Stimulated activated CD4-positive, alpha-beta T cell treated with anti-CD3 and anti-CD28 coated beads, Interleukin-1b, Interleukin-23, amount 100 ng/mL, for 24 hours (primary cell): Measurements from ENCODE around the gene CCL15.
"Not testable (repeated sequence)": the region's sequence is repeated elsewhere in the genome, so short reads cannot be mapped to it uniquely, and the experiment has no call there.

Source experiments
- DNase-seq, 4 experiments: peaks; one replicate each; pipeline ENCODE4 v3.0.0-alpha.2; 2020; ENCODE audit warnings: low read depth in 4 of 4, low spot score in 1 of 4

The CCL15 gene, protein sequence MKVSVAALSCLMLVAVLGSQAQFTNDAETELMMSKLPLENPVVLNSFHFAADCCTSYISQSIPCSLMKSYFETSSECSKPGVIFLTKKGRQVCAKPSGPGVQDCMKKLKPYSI

GRCh38 chr17:36001110-36001771 lies at the start of gene CCL15:
CCL15 (minus strand) TSS chr17:36001553; CDS start chr17:36001492, 61 bp downstream.
- no peak for DNase-seq

DNA sequence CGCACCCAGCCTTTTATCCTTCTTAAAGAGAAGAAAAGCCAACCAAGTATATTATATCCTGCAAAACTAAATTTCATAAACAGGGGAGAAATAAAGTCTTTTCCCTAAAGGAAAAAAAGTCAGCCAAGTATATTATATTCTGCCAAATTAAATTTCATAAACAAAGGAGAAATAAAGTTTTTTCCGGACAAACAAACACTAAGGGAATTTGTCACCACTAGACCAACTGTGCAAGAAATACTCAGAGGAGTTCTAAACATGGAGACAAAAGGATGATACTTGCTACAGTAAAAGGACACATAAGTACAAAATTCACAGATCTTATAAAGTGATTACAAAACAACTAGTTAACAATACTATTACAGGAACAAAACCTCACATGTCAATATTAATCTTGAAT lies 48.3 kb upstream of the CCL15 start:
- DNase-seq, result no peak

- no peak for DNase-seq
Observed at GRCh38 chr17:36048066-36048465, 46.7 kb upstream of the CCL15 start.

- no peak for DNase-seq
Observed at GRCh38 chr17:36036235-36036634, 34.9 kb upstream of the CCL15 start.

GRCh38 chr17:36034127-36034526 lies 32.8 kb upstream of the CCL15 start:
- no peak for DNase-seq

DNA sequence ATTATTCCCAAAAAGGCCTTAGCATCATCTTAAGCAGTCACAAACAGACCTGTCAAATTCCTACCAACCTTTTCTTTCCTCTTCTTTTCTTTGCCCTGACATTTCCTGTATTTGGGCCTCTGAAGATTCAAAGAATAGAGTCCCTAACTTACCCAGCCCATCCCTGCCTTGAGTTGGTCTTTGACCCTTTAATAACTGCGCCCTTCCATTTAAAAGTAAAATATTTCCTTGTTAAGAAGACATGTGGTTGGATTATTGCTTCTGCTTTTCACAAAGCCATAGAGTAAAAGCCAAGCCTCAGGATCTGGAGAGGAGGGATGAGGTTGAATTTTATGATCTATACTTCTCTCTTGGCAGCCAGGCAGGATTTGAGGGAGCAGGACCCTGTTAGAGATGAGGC lies 29.6 kb upstream of the CCL15 start:
- DNase-seq, result no peak

- no peak for DNase-seq
Observed at GRCh38 chr17:36027761-36028160, 26.4 kb upstream of the CCL15 start.

GRCh38 chr17:36024106-36024869 lies 22.9 kb upstream of the CCL15 start:
- no peak for DNase-seq

DNA sequence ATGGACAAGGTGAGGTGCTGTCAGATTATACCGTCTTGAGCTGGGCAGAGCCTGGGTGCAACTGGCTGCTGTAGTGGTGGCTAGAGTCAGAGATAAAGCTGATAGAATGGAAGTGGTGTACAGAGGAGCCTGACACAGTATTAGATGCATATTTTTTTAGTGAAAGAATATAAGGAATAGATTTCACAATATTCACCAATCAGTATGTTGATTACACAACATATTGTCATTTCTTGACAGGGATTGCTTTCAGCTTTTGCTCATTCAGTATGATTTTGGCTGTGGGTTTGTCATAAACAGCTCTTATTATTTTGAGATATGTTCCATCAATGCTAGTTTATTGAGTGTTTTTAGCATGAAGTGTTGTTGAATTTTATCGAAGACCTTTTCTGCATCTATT lies 18.1 kb upstream of the CCL15 start:
- no peak for DNase-seq

- DNase-seq, result no peak
Observed at GRCh38 chr17:36017799-36018198, 16.4 kb upstream of the CCL15 start, which contains the start of gene CCL23. CCL23 (minus strand) TSS chr17:36017972; CDS start chr17:36017897, 75 bp downstream.

DNA sequence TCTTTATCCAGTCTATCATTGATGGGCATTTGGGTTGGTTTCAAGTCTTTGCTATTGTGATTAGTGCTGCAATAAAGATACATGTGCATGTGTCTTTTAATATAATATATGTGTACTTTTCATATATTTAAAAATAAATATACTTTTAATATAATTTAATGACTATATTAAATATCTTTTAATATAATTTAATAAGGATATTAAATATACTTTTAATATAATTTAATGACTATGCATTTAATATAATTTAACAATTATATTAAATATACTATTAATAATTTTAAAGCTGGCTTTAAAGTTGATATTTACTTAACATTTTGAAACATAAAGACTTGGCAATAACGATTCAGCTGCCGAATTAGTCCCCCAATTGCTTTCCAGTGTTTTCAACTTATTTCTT lies 15.2 kb upstream of the CCL15 start:
- no peak for DNase-seq

DNA sequence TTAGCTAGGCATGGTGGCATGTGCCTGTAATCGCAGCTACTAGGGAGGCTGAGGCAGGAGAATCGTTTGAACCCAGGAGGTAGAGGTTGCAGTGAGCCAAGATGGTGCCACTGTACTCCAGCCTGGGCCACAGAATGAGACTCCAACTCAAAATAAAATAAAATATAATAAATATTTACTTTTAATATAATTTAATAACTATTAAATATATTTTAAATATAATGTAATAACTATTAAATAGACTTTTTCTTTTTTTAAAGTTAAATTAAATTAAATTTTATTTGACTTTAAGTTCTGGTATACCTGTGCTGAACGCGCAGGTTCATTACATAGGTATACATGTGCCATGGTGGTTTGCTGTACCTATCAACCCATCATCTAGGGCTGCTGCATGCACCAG lies 14.5 kb upstream of the CCL15 start:
- not testable (repeated sequence) for DNase-seq

- DNase-seq, result no peak
Observed at GRCh38 chr17:36014946-36015345, 13.6 kb upstream of the CCL15 start.

DNA sequence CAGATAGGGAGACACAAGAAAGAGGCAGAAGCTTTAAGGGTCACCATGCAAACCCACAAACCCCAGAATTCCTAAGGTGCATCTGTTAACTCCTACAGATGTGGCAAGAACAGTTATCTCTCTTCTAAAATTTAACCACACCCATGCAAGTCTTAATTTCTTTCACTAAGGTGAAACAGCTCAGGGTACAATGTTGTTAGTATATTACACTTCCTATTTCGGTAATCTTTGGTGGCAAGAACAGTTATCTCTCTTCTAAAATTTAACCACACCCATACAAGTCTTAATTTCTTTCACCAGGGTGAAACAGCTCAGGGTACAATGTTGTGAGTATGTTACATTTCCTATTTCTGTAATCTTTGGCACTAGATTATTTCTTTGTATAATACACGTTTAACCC lies 9.8 kb upstream of the CCL15 start:
- DNase-seq, result no peak

DNA sequence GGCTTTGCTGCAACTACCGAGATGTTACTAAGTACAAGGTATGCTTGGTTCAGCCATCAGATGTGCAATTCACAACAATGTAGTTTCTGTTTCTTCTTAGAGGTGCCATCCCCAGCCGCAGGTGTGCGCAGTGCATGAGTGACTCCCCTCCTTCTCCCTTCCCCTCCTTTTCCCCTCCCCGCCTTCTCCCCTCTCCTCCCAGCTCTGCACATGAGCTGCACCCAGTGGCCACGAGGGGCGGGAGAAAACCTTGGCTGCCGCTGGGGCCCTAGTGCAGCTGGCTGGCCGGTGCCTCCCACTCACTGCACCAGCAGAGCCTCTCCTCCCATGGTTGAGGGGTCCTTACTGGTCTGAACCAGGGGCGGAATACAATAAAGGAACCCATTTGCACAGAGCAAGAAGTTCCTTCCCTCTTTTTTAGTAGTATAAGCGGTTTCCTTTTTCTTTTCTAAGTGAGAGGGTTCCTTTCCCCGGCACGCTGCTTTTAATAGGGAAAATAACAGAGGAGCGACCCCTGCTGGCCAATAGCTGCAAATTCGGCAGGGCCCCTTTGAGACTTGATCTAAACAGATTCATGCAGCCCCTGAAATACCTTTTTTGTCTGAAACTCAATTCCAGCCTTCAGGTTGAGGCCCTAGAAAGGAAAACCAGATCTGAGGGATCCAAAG lies 7.8 kb upstream of the CCL15 start:
- DNase-seq, result no peak

- no peak for DNase-seq
Observed at GRCh38 chr17:36004594-36005108, 3.3 kb upstream of the CCL15 start.

GRCh38 chr17:36002631-36003030 lies 1.3 kb upstream of the CCL15 start:
- no peak for DNase-seq

- DNase-seq, result no peak
Observed at GRCh38 chr17:36001862-36002603, 680 bp upstream of the CCL15 start.

- no peak for DNase-seq
Observed at GRCh38 chr17:36000732-36001109, 632 bp downstream of the CCL15 start.

DNA sequence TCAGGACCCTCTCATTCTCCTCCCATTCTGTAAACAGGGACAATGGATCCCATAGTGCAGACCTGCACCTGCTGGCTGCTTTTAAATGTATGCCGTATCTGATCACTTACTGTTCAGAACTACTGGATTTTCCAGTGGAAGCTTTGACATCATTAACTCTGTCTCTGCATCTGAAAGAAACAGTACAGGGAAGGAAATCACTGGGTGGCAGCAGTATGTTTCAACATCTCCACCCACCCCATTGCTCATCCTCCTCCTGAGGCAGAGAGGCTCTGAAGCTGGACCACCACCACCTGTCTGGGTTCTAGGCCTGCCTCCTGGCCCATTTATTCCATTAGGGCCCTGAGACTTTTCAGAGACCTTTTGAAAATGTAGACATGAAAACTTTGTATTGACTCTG lies 2.6 kb downstream of the CCL15 start:
- DNase-seq, result no peak

GRCh38 chr17:35998018-35998545 lies 3.3 kb downstream of the CCL15 start:
- no peak for DNase-seq
